ENCODE results near the gene BHLHA15. TPM values are rescaled to one million over a fixed set of nuclear protein-coding genes. Genes with fewer than 3 reads are reported as not detected.

Gene BHLHA15
- total and polyA plus RNA-seq, 2 of the 8 experiments (the other 6 are each of a cell fraction or from before 2014, with no cell fraction given), result 1.1 to 2.7 TPM

DNA sequence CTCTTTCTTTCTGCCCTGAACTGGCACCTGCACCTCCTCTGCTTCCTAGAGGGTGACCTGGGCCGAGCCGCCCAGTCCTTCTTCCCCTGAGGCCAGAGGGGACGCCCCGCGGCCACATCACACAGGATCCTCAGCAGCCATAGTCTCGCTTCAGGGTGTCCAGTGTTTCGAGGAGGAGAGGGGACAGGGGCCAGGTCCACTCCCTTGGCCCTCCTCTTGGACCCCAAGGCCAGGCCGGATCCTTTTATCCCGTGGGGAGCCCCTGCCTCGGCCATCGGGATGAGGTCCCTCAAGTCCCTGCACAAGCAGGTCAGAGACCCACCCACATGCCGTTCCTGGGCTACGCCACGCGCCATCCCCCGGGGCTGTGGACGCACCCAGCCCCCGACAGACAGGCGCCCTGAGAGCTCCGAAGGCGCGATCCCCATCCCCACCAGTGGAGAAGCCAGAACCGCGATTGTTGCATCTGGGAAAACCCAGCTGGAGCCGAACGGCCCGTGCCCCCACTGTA lies 3.6 kb downstream of the BHLHA15 start:
- Histone ChIP-seq H2BK12ac (ENCODE audit: low read depth, low read length) (no peak overlapping the region), H3K4me2 (ENCODE audit: insufficient read depth in 1 of 2, low read depth in 2 of 2, low read length in 2 of 2) (no peak overlapping the region), H2BK5ac (ENCODE audit: low read depth, low read length) (no peak overlapping the region), H4K20me1 (replicated peaks in 1 of 2; ENCODE audit: control insufficient read depth in 1 of 2, insufficient read depth in 2 of 2, low read length in 2 of 2) (peaks cover 0 to 3% of the 10 kb centered on the region in 2 experiments), H3K56ac (replicated peaks; ENCODE audit: insufficient read length, low read depth, low read length) (no peak overlapping the region), H3K23me2 (ENCODE audit: low read depth, low read length) (peaks cover 4% of the 10 kb centered on the region; the same call in 1 of the 2 replicates), H2BK15ac (ENCODE audit: low read length) (no peak overlapping the region), H2BK120ac (replicated peaks; ENCODE audit: low read depth, low read length) (no peak overlapping the region), H3K79me1 (ENCODE audit: low read depth, low read length) (no peaks in the 10 kb centered on the region; the same call in 1 of the 2 replicates), H3K9me3 (ENCODE audit: insufficient read depth in 2 of 2, low read depth in 1 of 2, low read length in 1 of 2) (no peaks in the 10 kb centered on the region), H3K4me3 (ENCODE audit: extremely low read depth in 1 of 4, insufficient read depth in 2 of 4, low read depth in 3 of 4, low read length in 4 of 4) (no peak overlapping the region), H3K27me3 (replicated peaks in 1 of 4; ENCODE audit: control insufficient read depth in 3 of 4, extremely low read depth in 1 of 4, insufficient read depth in 3 of 4, low read length in 3 of 4) (no peaks in the 10 kb centered on the region), H3K18ac (ENCODE audit: extremely low read depth, low read length) (no peak overlapping the region), H3K23ac (ENCODE audit: insufficient read length) (no peak overlapping the region), H2AFZ (ENCODE audit: low read length) (no peak overlapping the region), H3K27ac (ENCODE audit: low read depth, low read length) (no peak overlapping the region), H3K36me3 (ENCODE audit: control insufficient read depth in 2 of 4, insufficient read depth in 4 of 4, low read length in 3 of 4) (no peaks in the 10 kb centered on the region), H3K79me2 (ENCODE audit: control insufficient read depth in 1 of 2, insufficient read depth in 2 of 2, low read length in 2 of 2) (no peaks in the 10 kb centered on the region), H4K8ac (ENCODE audit: extremely low read depth, insufficient read depth, low read length) (no peak overlapping the region), H3K4me1 (replicated peaks in 1 of 4; ENCODE audit: control insufficient read depth in 3 of 4, insufficient read depth in 4 of 4, low read length in 3 of 4) (peaks cover 0 to 5% (median 3%) of the 10 kb centered on the region in 4 experiments; a peak in 3 of 7 replicates), H3K14ac (ENCODE audit: insufficient read length) (no peak overlapping the region), H4K5ac (ENCODE audit: insufficient read length, low read depth, low read length) (no peak overlapping the region), H2AK5ac (ENCODE audit: low read depth, low read length) (no peak overlapping the region), H3K9ac (replicated peaks in 1 of 4; ENCODE audit: extremely low read depth in 1 of 4, low read depth in 3 of 4, low read length in 3 of 4) (no peak overlapping the region), H2BK20ac (ENCODE audit: low read length) (no peak overlapping the region), H3K4ac (replicated peaks; ENCODE audit: insufficient read length, low read depth, low read length) (no peak overlapping the region), H4K91ac (replicated peaks; ENCODE audit: insufficient read length, low read length) (no peak overlapping the region)
- WGBS, 2 experiments (ENCODE audit: extremely low coverage in 1 of 2, insufficient coverage in 1 of 2, insufficient read length in 1 of 2, insufficient replicate concordance in 2 of 2, low coverage in 1 of 2, low lambda C conversion rate in 2 of 2, missing lambda C conversion rate in 1 of 2), result 91% methylated on average over 23 of the region's 27 CpGs; no CpG with 5 or more reads in 1 of the 2 experiments
- no peak for DNase-seq (ENCODE audit: low read depth in 1 of 2, low spot score in 2 of 2)
- ChIA-PET CTCF (ENCODE audit: partially characterized antibody) (interaction anchor here (0.7 kb wide), 1 partner anchor 46 kb away, joined by 3 read pairs; no protein-coding TSS in a partner anchor), POLR2A (ENCODE audit: partially characterized antibody) (no interaction called here)
- TF ChIP-seq, protein P1, sequence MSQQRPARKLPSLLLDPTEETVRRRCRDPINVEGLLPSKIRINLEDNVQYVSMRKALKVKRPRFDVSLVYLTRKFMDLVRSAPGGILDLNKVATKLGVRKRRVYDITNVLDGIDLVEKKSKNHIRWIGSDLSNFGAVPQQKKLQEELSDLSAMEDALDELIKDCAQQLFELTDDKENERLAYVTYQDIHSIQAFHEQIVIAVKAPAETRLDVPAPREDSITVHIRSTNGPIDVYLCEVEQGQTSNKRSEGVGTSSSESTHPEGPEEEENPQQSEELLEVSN (IDR thresholded peaks at IDR 0.05), result no peak
- TF ChIP-seq BACH1 (IDR thresholded peaks at IDR 0.05; ENCODE audit: low read length) (no peak), KDM4A (IDR thresholded peaks at IDR 0.05; ENCODE audit: low read depth, low read length, severe bottlenecking) (no peak), RBBP5 (IDR thresholded peaks at IDR 0.05; ENCODE audit: borderline replicate concordance, low read depth, low read length) (no peak)
- no peak for FAIRE-seq

All from H1 (cell line).